ENCODE measurements around the gene ERC1. TPM values are rescaled to one million over a fixed set of nuclear protein-coding genes. Genes with fewer than 3 reads are reported as not detected.

Gene ERC1
- total RNA-seq, 2 donors from 2014 or later: 26.9 to 41.9 TPM

GRCh38 chr12:955939-956338 is 35.1 kb upstream of the ERC1 start:
- Histone ChIP-seq H3K36me3 (no peaks in the 10 kb centered on the region), H3K27me3 (no peaks in the 10 kb centered on the region), H3K9me3 (no peaks in the 10 kb centered on the region), H3K4me1 (no peaks in the 10 kb centered on the region), H3K27ac (no peak overlapping the region), H3K4me3 (no peak overlapping the region), H3K9ac (ENCODE audit: low read depth in 2 of 2, low read length in 2 of 2) (no peak overlapping the region)
- DNase-seq: no peak
- TF ChIP-seq CTCF (IDR thresholded peaks at IDR 0.05): no peak
- intact Hi-C loops (cut with DNase I): loop anchor here (10.0 kb wide), 1 partner anchor 141 kb away; no protein-coding TSS in a partner anchor

DNA sequence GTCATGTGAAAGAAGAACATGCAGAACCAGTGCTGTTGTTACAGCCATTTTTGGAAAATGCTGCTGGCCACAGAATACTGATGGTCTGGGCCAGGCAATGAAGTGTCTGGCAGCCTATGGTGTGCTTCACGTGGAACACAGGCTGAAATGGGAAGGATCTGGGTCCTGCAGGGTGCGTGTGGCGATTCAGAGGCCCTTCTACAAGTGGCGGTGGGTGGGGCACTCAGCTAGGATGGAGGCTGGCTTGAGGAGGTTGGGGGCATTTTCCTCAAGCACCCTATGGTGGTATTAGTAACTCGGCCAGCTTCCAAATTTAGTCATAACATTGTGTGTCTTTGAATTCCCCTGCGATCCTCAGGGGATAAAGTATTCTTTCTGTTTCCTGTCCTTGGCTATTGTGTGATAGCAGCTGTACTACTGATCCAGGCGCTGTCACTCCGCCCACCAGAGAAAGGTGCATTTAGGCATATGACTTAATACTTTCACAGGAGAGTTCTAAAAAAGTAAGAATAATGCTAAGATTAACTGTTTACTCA is 32.4 kb upstream of the ERC1 start:
- no peak for DNase-seq
- Histone ChIP-seq H3K4me1 (no peaks in the 10 kb centered on the region), H3K9me3 (no peaks in the 10 kb centered on the region), H3K4me3 (no peak overlapping the region), H3K36me3 (no peaks in the 10 kb centered on the region), H3K9ac (ENCODE audit: low read depth in 2 of 2, low read length in 2 of 2) (no peak overlapping the region), H3K27ac (no peak overlapping the region), H3K27me3 (no peaks in the 10 kb centered on the region)
- intact Hi-C loops (cut with DNase I): loop anchor here (10.0 kb wide), 1 partner anchor 144 kb away; no protein-coding TSS in a partner anchor
- no peak for TF ChIP-seq CTCF (IDR thresholded peaks at IDR 0.05)

GRCh38 chr12:966724-967123 is 24.3 kb upstream of the ERC1 start:
- Histone ChIP-seq H3K4me1 (no peaks in the 10 kb centered on the region), H3K27me3 (no peaks in the 10 kb centered on the region)

DNA sequence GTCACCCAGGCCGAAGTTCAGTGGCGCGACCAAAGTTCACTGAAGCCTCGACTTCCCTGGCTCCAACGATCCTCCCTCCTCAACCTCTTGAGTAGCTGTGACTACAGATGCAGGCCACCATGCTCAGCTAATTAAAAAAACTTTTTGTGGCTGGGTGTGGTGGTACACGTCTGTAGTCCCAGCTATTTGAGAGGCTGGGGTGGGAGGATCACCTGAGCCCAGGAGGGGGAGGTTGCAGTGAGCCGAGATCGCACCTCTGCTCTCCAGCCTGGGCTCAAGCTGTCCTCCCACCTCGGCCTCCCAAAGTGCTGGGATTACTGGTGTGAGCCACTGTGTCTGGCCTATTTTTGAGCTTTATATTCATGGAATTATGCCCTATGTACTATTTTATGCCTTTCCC is 23.4 kb upstream of the ERC1 start:
- H3K4me1 ChIP-seq: no peaks in the 10 kb centered on the region
- no peaks in the 10 kb centered on the region for H3K27me3 ChIP-seq
- no peak overlapping the region for H3K9ac ChIP-seq (ENCODE audit: low read depth in 2 of 2, low read length in 2 of 2)
- TF ChIP-seq CTCF (IDR thresholded peaks at IDR 0.05): no peak
- no peak overlapping the region for H3K4me3 ChIP-seq
- H3K36me3 ChIP-seq: no peaks in the 10 kb centered on the region
- H3K9me3 ChIP-seq: no peaks in the 10 kb centered on the region
- H3K27ac ChIP-seq: no peak overlapping the region
- intact Hi-C loops (cut with DNase I): no loop called here
- DNase-seq: no peak

More at GRCh38 chr12:966724-967123, 24.3 kb upstream of the ERC1 start:
- Histone ChIP-seq H3K4me3 (no peak overlapping the region), H3K9ac (ENCODE audit: low read depth in 2 of 2, low read length in 2 of 2) (no peak overlapping the region), H3K9me3 (no peaks in the 10 kb centered on the region), H3K36me3 (no peaks in the 10 kb centered on the region), H3K27ac (no peak overlapping the region)
- no peak for TF ChIP-seq CTCF (IDR thresholded peaks at IDR 0.05)
- intact Hi-C loops (cut with DNase I): no loop called here
- no peak for DNase-seq

GRCh38 chr12:968545-968944 is 22.5 kb upstream of the ERC1 start:
- Histone ChIP-seq H3K36me3 (no peaks in the 10 kb centered on the region), H3K4me1 (no peaks in the 10 kb centered on the region), H3K27ac (no peak overlapping the region), H3K9me3 (no peaks in the 10 kb centered on the region), H3K9ac (ENCODE audit: low read depth in 2 of 2, low read length in 2 of 2) (no peak overlapping the region), H3K4me3 (no peak overlapping the region), H3K27me3 (no peaks in the 10 kb centered on the region)
- DNase-seq: no peak
- intact Hi-C loops (cut with DNase I): no loop called here
- TF ChIP-seq CTCF (IDR thresholded peaks at IDR 0.05): no peak

Data from colonic mucosa (tissue), 4 donors.